Measurements from ENCODE around the gene TBC1D5.

Gene TBC1D5

GRCh38 chr3:17584066-17584465 is 158.4 kb downstream of the TBC1D5 start:
- no peak for DNase-seq

GRCh38 chr3:17583530-17583929 is 158.9 kb downstream of the TBC1D5 start:
- DNase-seq, result no peak

- DNase-seq, result no peak
Measured at GRCh38 chr3:17581421-17582080, 160.9 kb downstream of the TBC1D5 start.

GRCh38 chr3:17580901-17581300 is 161.5 kb downstream of the TBC1D5 start:
- DNase-seq, result no peak

GRCh38 chr3:17579289-17580031 is 163.0 kb downstream of the TBC1D5 start:
- DNase-seq, result no peak

GRCh38 chr3:17577796-17578520 is 164.5 kb downstream of the TBC1D5 start:
- DNase-seq, result no peak

- DNase-seq, result no peak
Measured at GRCh38 chr3:17573396-17573795, 169.0 kb downstream of the TBC1D5 start.

- no peak for DNase-seq
Measured at GRCh38 chr3:17571686-17572085, 170.7 kb downstream of the TBC1D5 start.

- DNase-seq, result no peak
Measured at GRCh38 chr3:17562845-17563244, 179.6 kb downstream of the TBC1D5 start.

- no peak for DNase-seq
Measured at GRCh38 chr3:17558565-17558964, 183.9 kb downstream of the TBC1D5 start.

GRCh38 chr3:17557749-17558463 is 184.5 kb downstream of the TBC1D5 start:
- no peak for DNase-seq

- DNase-seq, result no peak
Measured at GRCh38 chr3:17555525-17555924, 186.9 kb downstream of the TBC1D5 start.

GRCh38 chr3:17554078-17554477 is 188.4 kb downstream of the TBC1D5 start:
- no peak for DNase-seq

GRCh38 chr3:17553080-17553479 is 189.4 kb downstream of the TBC1D5 start:
- DNase-seq, result no peak

GRCh38 chr3:17552351-17552750 is 190.1 kb downstream of the TBC1D5 start:
- peak in 1 of 2 experiments; percentile 21 for DNase-seq

GRCh38 chr3:17551895-17552294 is 190.5 kb downstream of the TBC1D5 start:
- DNase-seq, result no peak

- DNase-seq, result no peak
Measured at GRCh38 chr3:17551333-17551732, 191.1 kb downstream of the TBC1D5 start.

- no peak for DNase-seq
Measured at GRCh38 chr3:17550624-17551023, 191.8 kb downstream of the TBC1D5 start.

GRCh38 chr3:17546500-17547255 is 195.8 kb downstream of the TBC1D5 start:
- no peak for DNase-seq

GRCh38 chr3:17544632-17545031 is 197.8 kb downstream of the TBC1D5 start:
- DNase-seq, result no peak

GRCh38 chr3:17542591-17542990 is 199.8 kb downstream of the TBC1D5 start:
- DNase-seq, result no peak

GRCh38 chr3:17539436-17539835 is 203.0 kb downstream of the TBC1D5 start:
- DNase-seq, result no peak
